Panc1 (cell line): ENCODE results near the gene SMIM27.

Experiments
- POLR2AphosphoS5 ChIP-seq: IDR thresholded peaks from 2 replicates; pipeline ENCODE4 v1.6.1; 2012; ENCODE audit warnings: mild to moderate bottlenecking, low read depth, low read length, moderate library complexity
- SIN3A ChIP-seq: IDR thresholded peaks from 2 replicates; pipeline ENCODE4 v1.6.1; 2012; ENCODE audit warnings: low read depth, mild to moderate bottlenecking, low read length, moderate library complexity, borderline replicate concordance; ENCODE audit not compliant: insufficient read depth
- TF ChIP-seq, protein P1 (sequence below): fragments of 450-650 bp; IDR thresholded peaks from 2 replicates; pipeline ENCODE4 v1.5.1; 2017; ENCODE audit warnings: mild to moderate bottlenecking
- TF ChIP-seq, protein P2 (sequence below), 2 experiments: IDR thresholded peaks; 2 replicates each; pipeline ENCODE4 v1.6.1; 2011 to 2012; ENCODE audit warnings: low read depth in 2 of 2, control low read depth in 1 of 2, low read length in 1 of 2, mild to moderate bottlenecking in 1 of 2, moderate library complexity in 1 of 2; ENCODE audit not compliant: insufficient read depth in 1 of 2

DNA sequence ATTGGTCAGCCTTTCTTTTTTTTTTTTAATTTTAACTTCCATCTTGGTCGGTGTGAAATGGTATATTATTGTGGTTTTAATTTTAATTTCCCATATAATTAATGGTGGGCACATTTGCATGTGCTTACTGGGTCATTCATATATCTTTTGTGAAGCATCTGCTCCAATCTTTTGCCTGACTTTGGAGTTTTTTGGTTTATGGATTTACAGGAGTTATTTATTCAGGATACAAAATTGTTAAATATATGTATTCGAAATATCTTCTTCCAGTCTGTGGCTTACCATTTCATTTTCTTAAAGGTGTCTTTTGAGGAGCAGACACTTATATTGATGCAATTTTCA, 25.4 kb upstream of the SMIM27 start:
- TF ChIP-seq, protein P1, sequence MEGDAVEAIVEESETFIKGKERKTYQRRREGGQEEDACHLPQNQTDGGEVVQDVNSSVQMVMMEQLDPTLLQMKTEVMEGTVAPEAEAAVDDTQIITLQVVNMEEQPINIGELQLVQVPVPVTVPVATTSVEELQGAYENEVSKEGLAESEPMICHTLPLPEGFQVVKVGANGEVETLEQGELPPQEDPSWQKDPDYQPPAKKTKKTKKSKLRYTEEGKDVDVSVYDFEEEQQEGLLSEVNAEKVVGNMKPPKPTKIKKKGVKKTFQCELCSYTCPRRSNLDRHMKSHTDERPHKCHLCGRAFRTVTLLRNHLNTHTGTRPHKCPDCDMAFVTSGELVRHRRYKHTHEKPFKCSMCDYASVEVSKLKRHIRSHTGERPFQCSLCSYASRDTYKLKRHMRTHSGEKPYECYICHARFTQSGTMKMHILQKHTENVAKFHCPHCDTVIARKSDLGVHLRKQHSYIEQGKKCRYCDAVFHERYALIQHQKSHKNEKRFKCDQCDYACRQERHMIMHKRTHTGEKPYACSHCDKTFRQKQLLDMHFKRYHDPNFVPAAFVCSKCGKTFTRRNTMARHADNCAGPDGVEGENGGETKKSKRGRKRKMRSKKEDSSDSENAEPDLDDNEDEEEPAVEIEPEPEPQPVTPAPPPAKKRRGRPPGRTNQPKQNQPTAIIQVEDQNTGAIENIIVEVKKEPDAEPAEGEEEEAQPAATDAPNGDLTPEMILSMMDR, result peak; percentile 48
- TF ChIP-seq POLR2AphosphoS5 (no peak), SIN3A (no peak)
- TF ChIP-seq, protein P2, sequence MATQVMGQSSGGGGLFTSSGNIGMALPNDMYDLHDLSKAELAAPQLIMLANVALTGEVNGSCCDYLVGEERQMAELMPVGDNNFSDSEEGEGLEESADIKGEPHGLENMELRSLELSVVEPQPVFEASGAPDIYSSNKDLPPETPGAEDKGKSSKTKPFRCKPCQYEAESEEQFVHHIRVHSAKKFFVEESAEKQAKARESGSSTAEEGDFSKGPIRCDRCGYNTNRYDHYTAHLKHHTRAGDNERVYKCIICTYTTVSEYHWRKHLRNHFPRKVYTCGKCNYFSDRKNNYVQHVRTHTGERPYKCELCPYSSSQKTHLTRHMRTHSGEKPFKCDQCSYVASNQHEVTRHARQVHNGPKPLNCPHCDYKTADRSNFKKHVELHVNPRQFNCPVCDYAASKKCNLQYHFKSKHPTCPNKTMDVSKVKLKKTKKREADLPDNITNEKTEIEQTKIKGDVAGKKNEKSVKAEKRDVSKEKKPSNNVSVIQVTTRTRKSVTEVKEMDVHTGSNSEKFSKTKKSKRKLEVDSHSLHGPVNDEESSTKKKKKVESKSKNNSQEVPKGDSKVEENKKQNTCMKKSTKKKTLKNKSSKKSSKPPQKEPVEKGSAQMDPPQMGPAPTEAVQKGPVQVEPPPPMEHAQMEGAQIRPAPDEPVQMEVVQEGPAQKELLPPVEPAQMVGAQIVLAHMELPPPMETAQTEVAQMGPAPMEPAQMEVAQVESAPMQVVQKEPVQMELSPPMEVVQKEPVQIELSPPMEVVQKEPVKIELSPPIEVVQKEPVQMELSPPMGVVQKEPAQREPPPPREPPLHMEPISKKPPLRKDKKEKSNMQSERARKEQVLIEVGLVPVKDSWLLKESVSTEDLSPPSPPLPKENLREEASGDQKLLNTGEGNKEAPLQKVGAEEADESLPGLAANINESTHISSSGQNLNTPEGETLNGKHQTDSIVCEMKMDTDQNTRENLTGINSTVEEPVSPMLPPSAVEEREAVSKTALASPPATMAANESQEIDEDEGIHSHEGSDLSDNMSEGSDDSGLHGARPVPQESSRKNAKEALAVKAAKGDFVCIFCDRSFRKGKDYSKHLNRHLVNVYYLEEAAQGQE (IDR thresholded peaks at IDR 0.05; ENCODE audit: insufficient read depth in 1 of 2, low read depth in 2 of 2, low read length in 1 of 2), result no peak
